ENCODE results near the gene GASK1B.

DNA sequence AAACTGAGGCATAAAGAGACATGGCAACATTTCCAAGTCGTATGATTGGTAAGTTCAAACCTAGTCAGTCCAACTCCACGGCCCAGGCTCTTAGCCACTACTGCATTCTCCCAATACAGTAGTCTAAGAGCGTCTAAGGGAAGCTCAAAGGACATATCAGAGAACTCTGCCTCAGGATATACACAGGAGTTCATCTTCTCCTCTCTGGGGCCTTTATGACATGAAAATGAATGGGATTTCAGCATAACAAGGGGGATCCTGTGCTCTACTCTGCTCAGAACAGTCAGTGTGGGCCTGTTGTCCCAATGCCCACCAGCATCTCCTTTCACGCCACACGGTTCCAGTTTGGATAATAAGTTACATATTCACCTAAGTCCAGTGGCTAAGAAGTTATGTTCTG, 4.2 kb downstream of the GASK1B start:
- no peak for TF ChIP-seq THRA (CRISPR knock-in tag; IDR thresholded peaks at IDR 0.05; ENCODE audit: borderline replicate concordance)
- TF ChIP-seq SNAI1 (CRISPR knock-in tag; IDR thresholded peaks at IDR 0.05; ENCODE audit: borderline replicate concordance) = no peak
- no peak for TF ChIP-seq SMAD1 (CRISPR knock-in tag; IDR thresholded peaks at IDR 0.05; ENCODE audit: borderline replicate concordance, low read depth)
- no peak for TF ChIP-seq POLR2A (IDR thresholded peaks at IDR 0.05; ENCODE audit: insufficient read depth in 1 of 2, low read depth in 2 of 2, low read length in 2 of 2)
- no peak for TF ChIP-seq ARID3A (IDR thresholded peaks at IDR 0.05; ENCODE audit: low read depth, low read length)
- no peak for TF ChIP-seq ZNF792 (CRISPR knock-in tag; IDR thresholded peaks at IDR 0.05)
- TF ChIP-seq, protein P1, sequence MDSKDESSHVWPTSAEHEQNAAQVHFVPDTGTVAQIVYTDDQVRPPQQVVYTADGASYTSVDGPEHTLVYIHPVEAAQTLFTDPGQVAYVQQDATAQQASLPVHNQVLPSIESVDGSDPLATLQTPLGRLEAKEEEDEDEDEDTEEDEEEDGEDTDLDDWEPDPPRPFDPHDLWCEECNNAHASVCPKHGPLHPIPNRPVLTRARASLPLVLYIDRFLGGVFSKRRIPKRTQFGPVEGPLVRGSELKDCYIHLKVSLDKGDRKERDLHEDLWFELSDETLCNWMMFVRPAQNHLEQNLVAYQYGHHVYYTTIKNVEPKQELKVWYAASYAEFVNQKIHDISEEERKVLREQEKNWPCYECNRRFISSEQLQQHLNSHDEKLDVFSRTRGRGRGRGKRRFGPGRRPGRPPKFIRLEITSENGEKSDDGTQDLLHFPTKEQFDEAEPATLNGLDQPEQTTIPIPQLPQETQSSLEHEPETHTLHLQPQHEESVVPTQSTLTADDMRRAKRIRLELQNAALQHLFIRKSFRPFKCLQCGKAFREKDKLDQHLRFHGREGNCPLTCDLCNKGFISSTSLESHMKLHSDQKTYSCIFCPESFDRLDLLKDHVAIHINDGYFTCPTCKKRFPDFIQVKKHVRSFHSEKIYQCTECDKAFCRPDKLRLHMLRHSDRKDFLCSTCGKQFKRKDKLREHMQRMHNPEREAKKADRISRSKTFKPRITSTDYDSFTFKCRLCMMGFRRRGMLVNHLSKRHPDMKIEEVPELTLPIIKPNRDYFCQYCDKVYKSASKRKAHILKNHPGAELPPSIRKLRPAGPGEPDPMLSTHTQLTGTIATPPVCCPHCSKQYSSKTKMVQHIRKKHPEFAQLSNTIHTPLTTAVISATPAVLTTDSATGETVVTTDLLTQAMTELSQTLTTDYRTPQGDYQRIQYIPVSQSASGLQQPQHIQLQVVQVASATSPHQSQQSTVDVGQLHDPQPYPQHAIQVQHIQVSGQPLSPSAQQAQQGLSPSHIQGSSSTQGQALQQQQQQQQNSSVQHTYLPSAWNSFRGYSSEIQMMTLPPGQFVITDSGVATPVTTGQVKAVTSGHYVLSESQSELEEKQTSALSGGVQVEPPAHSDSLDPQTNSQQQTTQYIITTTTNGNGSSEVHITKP (CRISPR knock-in tag; IDR thresholded peaks at IDR 0.05; ENCODE audit: low read depth) = no peak
- TF ChIP-seq CREM (IDR thresholded peaks at IDR 0.05) = no peak
- no peak for TF ChIP-seq CREM (CRISPR knock-in tag; IDR thresholded peaks at IDR 0.05)
- TF ChIP-seq ELF4 (CRISPR knock-in tag; IDR thresholded peaks at IDR 0.05; ENCODE audit: borderline replicate concordance) = no peak
- no peak for TF ChIP-seq RAD21 (CRISPR knock-in tag; IDR thresholded peaks at IDR 0.05)
- no peak for TF ChIP-seq CEBPB (IDR thresholded peaks at IDR 0.05; ENCODE audit: borderline replicate concordance, low read depth, low read length)
- TF ChIP-seq JUN (CRISPR knock-in tag; IDR thresholded peaks at IDR 0.05) = no peak
